Myocyte (in vitro differentiated cells): ENCODE results near the gene ZNF124. TPM values are rescaled to one million over a fixed set of nuclear protein-coding genes. Genes with fewer than 3 reads are reported as not detected.
"Not testable (repeated sequence)": the region's sequence is repeated elsewhere in the genome, so short reads cannot be mapped to it uniquely, and the experiment has no call there.

Source experiments
- DNase-seq: peaks from one replicate; pipeline ENCODE4 v3.0.0-alpha.2; 2012; ENCODE audit warnings: low read depth
- total RNA-seq: library from RNA; depleted of rRNA; stranded (reverse); fragments of >200 nt; gene quantifications from 2 replicates; pipeline ENCODE4 v1.2.3, GENCODE V29; 2014

ZNF124 gene
- total RNA-seq, 1 donor from 2014 or later: 24.4 TPM

GRCh38 chr1:247173431-247173830 is 1.6 kb upstream of the ZNF124 start:
- no peak for DNase-seq

GRCh38 chr1:247172996-247173395 is 1.2 kb upstream of the ZNF124 start:
- no peak for DNase-seq

GRCh38 chr1:247171443-247171842 is 377 bp downstream of the ZNF124 start:
- not testable (repeated sequence) for DNase-seq

GRCh38 chr1:247165674-247166073 is 6.1 kb downstream of the ZNF124 start:
- DNase-seq: no peak

GRCh38 chr1:247164694-247165093 is 7.1 kb downstream of the ZNF124 start:
- no peak for DNase-seq

GRCh38 chr1:247156787-247157232 is 15.0 kb downstream of the ZNF124 start:
- DNase-seq: no peak

GRCh38 chr1:247147781-247148180 is 24.0 kb downstream of the ZNF124 start:
- DNase-seq: no peak

GRCh38 chr1:247147120-247147519 is 24.7 kb downstream of the ZNF124 start:
- not testable (repeated sequence) for DNase-seq

GRCh38 chr1:247146671-247147070 is 25.1 kb downstream of the ZNF124 start:
- no peak for DNase-seq

- DNase-seq: no peak
Measured at GRCh38 chr1:247145279-247145678, 26.5 kb downstream of the ZNF124 start.

GRCh38 chr1:247139557-247139956 is 32.3 kb downstream of the ZNF124 start:
- not testable (repeated sequence) for DNase-seq

GRCh38 chr1:247131236-247131635 is 40.6 kb downstream of the ZNF124 start:
- no peak for DNase-seq

GRCh38 chr1:247127519-247128282 is 44.1 kb downstream of the ZNF124 start:
- not testable (repeated sequence) for DNase-seq

GRCh38 chr1:247126601-247127000 is 45.2 kb downstream of the ZNF124 start:
- not testable (repeated sequence) for DNase-seq

- not testable (repeated sequence) for DNase-seq
Measured at GRCh38 chr1:247126166-247126565, 45.7 kb downstream of the ZNF124 start.

- no peak for DNase-seq
Measured at GRCh38 chr1:247121382-247121781, 50.4 kb downstream of the ZNF124 start.

- not testable (repeated sequence) for DNase-seq
Measured at GRCh38 chr1:247120408-247120668, 51.5 kb downstream of the ZNF124 start.

GRCh38 chr1:247119600-247120407 is 52.0 kb downstream of the ZNF124 start:
- DNase-seq: no peak

GRCh38 chr1:247118946-247119446 is 52.8 kb downstream of the ZNF124 start:
- no peak for DNase-seq

GRCh38 chr1:247115545-247115944 is 56.3 kb downstream of the ZNF124 start:
- no peak for DNase-seq

GRCh38 chr1:247115141-247115510 is 56.7 kb downstream of the ZNF124 start:
- no peak for DNase-seq

- DNase-seq: no peak
Measured at GRCh38 chr1:247114351-247115140, 57.3 kb downstream of the ZNF124 start.
